Hepatocyte (in vitro differentiated cells): ENCODE measurements around the gene DNAH17.

Source experiments
- EZH2 ChIP-seq: fragments of 200-600 bp; sonication (generic); IDR thresholded peaks from 2 replicates; pipeline ENCODE4 v1.6.1; 2016; ENCODE audit warnings: antibody characterized with exemption, mild to moderate bottlenecking, borderline replicate concordance
- TF ChIP-seq, protein P1 (sequence below): fragments of 200-600 bp; sonication (generic); IDR thresholded peaks from 2 replicates; pipeline ENCODE4 v1.5.1; 2016; ENCODE audit warnings: antibody characterized with exemption, mild to moderate bottlenecking; ENCODE audit not compliant: poor library complexity

DNA sequence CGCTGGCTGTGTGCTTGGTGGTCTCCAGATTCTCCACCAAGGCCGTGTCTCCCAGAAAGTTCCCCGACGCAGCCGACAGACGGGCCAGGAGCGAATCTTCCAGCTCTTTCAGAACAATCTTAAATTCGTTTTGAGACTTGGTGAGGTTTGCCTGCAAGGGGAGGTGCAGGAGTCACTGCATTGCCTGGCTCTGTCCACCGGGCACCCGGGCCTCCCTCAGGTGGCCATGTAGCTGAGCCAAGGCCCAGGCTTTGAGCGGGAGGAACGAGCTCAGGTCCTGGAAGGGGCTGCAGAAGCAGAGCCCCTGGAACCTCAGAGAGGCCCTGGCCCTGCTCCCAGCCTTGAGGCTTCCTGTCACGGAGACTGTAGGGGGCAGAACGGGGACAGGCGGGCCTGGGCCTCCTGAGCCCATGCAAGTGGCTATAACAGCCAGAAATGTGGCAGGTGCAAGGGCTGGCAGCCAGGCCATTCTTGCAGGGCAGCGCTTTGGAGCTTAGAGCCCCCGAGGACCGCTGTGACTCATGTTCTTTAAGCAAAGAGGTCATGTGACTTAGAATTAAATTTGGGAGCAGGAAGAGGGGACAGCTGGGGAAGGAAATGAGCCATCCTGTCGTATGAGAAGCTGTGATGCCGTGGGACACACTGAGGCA is 126.4 kb downstream of the DNAH17 start:
- TF ChIP-seq, protein P1, sequence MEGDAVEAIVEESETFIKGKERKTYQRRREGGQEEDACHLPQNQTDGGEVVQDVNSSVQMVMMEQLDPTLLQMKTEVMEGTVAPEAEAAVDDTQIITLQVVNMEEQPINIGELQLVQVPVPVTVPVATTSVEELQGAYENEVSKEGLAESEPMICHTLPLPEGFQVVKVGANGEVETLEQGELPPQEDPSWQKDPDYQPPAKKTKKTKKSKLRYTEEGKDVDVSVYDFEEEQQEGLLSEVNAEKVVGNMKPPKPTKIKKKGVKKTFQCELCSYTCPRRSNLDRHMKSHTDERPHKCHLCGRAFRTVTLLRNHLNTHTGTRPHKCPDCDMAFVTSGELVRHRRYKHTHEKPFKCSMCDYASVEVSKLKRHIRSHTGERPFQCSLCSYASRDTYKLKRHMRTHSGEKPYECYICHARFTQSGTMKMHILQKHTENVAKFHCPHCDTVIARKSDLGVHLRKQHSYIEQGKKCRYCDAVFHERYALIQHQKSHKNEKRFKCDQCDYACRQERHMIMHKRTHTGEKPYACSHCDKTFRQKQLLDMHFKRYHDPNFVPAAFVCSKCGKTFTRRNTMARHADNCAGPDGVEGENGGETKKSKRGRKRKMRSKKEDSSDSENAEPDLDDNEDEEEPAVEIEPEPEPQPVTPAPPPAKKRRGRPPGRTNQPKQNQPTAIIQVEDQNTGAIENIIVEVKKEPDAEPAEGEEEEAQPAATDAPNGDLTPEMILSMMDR = no peak
- TF ChIP-seq EZH2 = no peak
